Transverse colon (tissue), 4 donors: ENCODE measurements around the gene IER5.

ENCODE experiments used
- EP300 ChIP-seq: sonication (generic); formaldehyde crosslinking; IDR thresholded peaks from one replicate; pipeline ENCODE4 v1.6.1; 2017; ENCODE audit warnings: antibody characterized with exemption, low read depth
- POLR2A ChIP-seq: fragments of 450-650 bp; IDR thresholded peaks from one replicate; pipeline ENCODE4 v1.6.1; 2016; ENCODE audit warnings: antibody characterized with exemption, mild to moderate bottlenecking, moderate library complexity
- POLR2AphosphoS5 ChIP-seq, 3 donors: sonication (generic); formaldehyde crosslinking; IDR thresholded peaks; one replicate each; pipeline ENCODE4 v1.6.1; 2016; ENCODE audit warnings: antibody characterized with exemption in 3 of 3
- TF ChIP-seq, protein P1 (sequence below), 5 experiments: fragments of 200-600 bp in 3 of 5; fragments of 450-650 bp in 2 of 5; sonication (generic) in 3 of 5; IDR thresholded peaks; 1 replicate in 2 of 5; 2 replicates in 3 of 5; pipeline ENCODE4 v1.5.1; 2016 to 2017; ENCODE audit warnings: antibody characterized with exemption in 5 of 5, inconsistent platforms in 3 of 5, mild to moderate bottlenecking in 2 of 5, moderate library complexity in 1 of 5

DNA sequence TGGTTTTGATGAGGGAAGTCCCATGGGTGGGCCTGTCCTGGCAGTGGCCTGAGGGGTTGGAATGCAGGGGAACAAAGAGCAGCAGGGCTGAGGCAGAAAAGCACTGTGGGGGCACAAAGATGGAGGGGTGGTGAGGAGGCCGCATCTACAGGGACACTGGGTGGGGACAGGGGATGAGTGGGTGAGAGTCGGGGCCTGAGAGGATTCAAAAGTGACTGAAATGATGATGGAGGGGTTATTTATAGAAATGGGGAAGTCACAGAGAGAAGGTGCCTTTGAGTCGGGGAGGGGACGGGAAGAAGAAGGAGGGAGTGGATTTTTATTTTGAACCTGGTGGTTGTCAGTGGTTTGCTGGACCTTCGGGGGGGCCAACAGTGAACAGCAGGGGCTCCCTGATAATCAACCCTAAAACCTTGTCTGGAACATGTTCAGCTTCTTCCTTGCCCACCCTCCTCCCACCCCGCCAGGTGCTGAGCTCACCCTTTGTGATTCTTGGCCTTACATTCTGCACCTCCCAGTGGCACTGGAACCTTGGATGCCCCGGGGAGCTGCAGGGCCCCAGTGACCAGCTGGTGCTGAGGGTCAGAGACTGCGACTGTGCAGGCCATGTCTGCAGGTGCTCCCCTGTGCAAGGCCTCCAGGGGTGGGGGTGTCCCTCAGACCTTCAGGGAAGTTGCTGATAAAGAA is 42.9 kb downstream of the IER5 start:
- TF ChIP-seq POLR2AphosphoS5 (IDR thresholded peaks at IDR 0.05) (no peak), POLR2A (no peak), EP300 (no peak)
- TF ChIP-seq, protein P1, sequence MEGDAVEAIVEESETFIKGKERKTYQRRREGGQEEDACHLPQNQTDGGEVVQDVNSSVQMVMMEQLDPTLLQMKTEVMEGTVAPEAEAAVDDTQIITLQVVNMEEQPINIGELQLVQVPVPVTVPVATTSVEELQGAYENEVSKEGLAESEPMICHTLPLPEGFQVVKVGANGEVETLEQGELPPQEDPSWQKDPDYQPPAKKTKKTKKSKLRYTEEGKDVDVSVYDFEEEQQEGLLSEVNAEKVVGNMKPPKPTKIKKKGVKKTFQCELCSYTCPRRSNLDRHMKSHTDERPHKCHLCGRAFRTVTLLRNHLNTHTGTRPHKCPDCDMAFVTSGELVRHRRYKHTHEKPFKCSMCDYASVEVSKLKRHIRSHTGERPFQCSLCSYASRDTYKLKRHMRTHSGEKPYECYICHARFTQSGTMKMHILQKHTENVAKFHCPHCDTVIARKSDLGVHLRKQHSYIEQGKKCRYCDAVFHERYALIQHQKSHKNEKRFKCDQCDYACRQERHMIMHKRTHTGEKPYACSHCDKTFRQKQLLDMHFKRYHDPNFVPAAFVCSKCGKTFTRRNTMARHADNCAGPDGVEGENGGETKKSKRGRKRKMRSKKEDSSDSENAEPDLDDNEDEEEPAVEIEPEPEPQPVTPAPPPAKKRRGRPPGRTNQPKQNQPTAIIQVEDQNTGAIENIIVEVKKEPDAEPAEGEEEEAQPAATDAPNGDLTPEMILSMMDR (IDR thresholded peaks at IDR 0.05), result no peak
